Ecto neural progenitor cell (in vitro differentiated cells): ENCODE results near the gene RPS27L.
"Not testable (repeated sequence)": the region's sequence is repeated elsewhere in the genome, so short reads cannot be mapped to it uniquely, and the experiment has no call there.

ENCODE experiments used
- DNase-seq: peaks from one replicate; pipeline ENCODE4 v3.0.0-alpha.2; 2018; ENCODE audit warnings: low spot score

RPS27L gene

DNA sequence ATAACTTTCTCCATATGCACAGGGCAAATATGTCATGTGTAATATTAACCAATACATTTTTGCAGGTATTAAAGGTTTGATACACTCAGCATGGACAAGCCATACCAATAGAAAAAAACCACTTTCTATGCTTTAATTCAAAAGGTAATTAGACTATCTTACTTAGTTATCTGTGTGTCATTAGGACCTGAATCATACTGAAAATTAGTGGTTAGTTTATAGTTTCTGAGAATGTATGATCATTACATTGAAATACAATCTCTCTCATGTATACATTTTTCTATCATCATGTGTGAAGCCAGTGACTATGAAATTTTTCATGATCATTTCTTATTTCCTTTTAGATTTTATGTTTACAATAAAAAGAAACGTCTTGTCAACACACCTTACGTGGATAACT lies 16.3 kb downstream of the RPS27L start:
- no peak for DNase-seq

DNA sequence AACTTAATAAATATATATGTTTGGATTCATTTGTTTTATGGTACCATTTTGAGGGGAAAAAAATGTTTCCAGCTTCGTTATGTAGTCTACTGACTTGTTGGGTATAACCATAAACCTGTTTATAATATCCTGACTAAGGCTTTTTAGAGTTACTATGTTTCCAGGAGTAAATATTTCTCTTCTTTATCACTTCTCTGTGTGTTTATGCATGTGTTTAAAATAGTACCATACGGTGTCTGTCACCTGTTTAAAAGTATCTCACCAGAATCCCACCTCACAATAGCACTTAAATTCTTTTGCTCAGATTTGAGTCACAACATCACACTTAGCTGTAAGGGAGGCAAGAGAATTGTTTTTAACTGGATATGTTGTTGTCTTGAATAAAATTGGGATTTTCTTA lies 20.5 kb downstream of the RPS27L start:
- no peak for DNase-seq

DNA sequence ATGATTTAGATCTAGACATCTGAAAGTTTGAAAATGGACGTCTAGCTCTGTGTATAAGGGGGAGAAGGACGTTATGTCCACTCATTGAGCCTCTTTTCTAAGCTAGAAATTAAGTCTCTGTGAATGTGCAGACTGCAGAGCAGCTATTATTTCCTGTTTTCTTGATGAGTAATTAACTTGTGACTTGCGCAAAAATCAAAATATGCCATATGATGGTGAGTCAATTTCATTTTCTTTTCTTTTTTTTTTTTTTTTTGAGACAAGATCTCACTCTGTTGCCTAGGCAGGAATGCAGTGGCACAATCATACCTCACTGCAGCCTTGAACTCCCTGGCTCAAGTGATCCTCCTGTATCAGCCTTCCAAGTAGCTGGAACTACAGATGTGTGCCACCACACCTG lies 21.5 kb downstream of the RPS27L start:
- no peak for DNase-seq

DNA sequence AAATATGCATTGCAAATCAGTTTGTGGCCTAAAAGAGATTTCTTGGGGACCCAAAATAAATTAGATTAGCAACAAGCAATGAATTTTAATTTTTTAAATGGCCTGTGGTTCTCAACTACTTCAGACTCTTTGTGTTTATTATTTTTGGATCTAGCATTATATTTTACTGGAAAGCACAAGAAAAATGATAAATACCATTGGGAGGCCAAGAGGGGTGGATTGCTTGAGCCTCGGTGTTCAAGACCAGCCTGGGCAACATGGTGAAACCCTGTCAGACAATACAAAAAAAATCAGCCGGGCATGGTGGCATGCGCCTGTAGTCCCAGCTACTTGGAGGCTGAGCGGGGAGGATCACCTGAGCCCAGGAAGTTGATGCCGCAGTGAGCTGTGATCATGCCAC lies 22.0 kb downstream of the RPS27L start:
- no peak for DNase-seq

DNA sequence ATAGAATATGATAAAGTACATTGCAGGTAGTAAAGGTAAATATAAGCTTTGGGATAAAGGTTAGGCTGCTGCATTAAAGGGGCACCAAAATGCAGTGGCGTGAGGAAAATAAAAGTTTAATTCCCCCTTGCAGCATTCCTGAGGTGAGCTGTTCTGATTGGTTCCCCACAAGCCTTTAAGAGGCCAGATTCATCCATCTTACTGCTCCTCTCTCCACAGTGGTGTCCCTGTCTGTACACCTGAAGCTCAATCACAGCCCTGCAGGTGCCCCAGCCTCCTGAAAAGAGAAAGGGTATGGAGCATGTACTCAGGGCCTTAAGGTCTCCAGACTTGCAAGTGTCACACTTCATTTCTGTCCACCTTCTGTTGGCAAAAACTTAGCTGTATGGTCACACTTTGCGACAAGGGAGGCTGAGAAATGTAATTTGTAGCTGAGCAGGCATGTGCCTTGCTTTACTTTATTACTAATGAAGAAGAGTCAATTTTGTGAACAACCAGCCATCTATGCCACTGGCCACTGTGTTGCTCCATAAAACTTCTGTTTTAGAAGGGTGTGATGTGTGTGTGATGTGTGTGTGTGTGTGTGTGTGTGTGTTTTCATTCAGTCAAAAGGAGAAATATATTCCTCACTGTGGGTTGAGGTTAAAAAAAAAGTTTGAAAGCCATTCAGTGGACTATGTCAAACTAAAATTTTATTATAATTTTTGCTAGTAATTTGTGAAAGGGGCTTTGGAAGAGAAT lies 22.9 kb downstream of the RPS27L start:
- DNase-seq, result no peak

DNA sequence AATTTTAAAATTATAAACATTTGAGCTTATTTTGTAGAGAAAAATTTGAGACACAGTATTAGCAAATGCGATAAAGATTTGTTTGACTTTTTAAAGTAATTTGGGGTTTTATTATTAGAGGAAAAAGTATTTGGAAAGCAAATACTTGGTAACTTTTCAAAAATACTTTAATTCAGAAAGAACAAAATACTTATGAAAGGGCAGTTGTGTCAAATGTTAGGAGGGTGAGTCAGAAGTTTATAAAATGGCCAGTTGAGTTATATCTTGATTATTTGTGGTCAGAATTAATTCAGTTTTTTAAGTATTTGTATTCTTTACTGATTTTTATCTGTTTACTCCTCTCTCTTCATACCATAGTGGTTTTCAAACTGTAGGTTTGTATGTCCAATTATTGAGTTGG lies 23.5 kb downstream of the RPS27L start:
- DNase-seq, result no peak

DNA sequence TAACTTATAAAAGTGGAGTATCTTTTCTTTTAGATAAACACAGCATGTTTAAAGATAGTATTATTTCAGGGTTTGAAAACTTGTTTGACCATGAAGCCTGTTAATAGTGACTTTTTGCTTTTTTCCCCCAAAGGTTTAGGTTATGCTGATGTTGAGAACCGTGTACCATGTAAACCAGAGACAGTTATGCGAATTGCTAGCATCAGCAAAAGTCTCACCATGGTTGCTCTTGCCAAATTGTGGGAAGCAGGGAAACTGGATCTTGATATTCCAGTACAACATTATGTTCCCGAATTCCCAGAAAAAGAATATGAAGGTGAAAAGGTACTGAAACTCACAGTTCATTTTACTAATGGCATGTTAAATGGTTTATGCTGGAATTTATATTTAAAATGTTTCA lies 30.6 kb downstream of the RPS27L start:
- DNase-seq, result no peak

DNA sequence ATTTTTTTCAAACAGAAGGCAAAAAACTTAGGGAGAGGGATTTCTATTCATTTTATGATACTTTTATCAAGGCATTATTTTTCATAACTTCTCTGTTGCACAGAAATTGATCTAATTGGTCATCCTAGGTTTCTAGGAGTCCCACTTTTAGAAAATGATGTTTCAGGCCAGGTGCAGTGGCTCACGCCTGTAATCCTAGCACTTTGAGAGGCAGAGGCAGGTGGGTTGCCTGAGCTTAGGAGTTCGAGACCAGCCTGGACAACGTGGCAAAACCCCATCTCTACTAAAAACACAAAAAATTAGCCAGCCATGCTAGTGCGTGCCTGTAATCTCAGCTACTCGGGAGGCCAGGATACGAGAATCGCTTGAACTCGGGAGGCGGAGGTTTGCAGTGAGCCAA lies 32.8 kb downstream of the RPS27L start:
- no peak for DNase-seq

DNA sequence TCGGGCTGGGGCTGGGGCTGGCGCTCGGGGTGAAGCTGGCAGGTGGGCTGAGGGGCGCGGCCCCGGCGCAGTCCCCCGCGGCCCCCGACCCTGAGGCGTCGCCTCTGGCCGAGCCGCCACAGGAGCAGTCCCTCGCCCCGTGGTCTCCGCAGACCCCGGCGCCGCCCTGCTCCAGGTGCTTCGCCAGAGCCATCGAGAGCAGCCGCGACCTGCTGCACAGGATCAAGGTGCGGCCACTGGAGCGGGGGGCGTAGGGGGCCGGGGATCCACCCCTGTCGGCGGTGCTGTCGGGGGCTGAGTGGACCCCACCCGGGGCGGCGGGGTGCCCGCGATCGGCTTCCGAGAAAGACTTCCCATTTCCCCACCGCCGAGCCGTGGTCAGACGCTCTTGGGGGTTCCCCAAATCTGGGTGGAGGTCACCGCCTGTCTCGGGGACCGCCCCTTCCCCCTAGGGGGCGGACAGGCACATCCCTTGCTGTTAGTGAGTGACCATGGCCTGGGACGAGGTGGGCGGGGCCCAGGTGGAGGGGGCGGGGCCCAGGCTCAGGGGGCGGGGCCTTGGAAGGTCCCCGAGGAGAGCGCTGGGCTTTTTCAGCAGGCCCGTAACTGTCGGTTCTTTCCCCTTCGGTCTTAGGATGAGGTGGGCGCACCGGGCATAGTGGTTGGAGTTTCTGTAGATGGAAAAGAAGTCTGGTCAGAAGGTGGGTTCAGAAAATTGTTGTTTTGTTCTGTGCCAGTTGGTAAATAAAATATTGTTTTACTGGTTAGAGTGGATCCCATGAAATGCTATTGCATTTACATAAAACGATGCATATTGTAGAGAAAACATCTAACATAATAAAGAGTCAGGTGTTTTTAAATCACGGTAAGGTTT lies 35.0 kb downstream of the RPS27L start:
- peak; percentile 93 for DNase-seq

DNA sequence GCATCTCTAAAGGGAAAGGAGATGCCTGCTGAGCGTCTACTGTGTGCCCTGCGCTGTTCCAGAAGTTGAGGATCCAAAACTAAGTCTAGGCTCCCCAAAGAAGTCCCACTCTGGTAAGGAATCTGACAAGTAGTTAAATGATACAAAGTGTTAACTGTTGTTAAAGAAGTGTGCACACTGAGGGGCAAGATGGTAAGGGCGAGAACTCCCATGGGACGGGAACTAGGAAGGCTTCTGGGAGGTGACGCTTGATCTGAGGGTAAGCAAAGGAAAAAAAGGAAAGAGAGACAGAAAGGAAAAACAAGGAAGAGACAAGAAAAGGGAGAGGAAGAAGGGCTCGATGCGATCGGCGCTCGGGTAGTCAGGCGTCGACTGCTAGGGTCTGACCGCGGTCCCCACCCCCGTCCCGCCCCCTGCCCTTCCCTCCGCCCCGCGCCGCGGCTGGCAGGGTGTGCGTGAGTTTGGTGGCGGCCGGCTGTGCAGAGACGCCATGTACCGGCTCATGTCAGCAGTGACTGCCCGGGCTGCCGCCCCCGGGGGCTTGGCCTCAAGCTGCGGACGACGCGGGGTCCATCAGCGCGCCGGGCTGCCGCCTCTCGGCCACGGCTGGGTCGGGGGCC lies 35.8 kb downstream of the RPS27L start, which contains the start of gene LACTB:
LACTB (plus strand) TSS at position 480 of the 620 bp plus-strand sequence; CDS start at position 491, 11 bp downstream.
- peak; percentile 93 for DNase-seq

DNA sequence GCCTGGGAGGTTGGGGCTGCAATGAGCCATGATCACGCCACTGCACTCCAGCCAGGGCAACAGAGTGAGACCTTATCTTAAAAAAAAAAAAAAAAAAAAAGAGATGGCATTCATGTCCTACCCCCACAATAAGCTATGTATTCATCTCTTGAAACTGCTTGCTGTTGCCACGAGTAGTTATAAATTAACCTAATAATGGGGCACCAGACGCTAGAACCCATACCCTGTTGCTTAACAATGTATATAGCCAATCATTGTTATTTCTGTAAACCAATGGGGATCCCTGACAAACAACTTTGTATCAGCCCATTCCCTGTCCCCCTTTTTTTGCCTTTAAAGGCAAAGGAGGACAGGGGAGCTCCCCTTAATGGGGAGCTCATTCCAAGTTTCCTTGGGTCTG lies 38.4 kb downstream of the RPS27L start:
- DNase-seq, result no peak

DNA sequence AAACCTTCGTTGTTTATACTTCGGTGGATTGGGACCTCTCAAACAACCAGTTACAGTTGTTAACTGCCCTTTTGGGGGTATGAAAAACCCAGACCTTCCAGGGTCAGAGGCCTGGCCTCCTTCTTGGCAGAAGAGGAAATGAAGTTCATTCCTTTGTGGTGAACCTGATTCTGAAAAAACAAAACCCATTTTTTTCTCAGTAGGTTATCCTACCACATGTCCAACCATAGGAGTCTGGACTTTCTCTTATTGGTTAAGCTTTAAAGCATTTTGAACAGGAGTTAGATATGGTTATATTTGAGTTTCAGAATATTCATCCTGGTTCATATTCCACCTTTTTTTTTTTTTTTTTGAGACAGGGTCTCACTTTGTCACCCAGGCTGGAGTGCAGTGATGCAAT lies 42.8 kb downstream of the RPS27L start:
- no peak for DNase-seq

DNA sequence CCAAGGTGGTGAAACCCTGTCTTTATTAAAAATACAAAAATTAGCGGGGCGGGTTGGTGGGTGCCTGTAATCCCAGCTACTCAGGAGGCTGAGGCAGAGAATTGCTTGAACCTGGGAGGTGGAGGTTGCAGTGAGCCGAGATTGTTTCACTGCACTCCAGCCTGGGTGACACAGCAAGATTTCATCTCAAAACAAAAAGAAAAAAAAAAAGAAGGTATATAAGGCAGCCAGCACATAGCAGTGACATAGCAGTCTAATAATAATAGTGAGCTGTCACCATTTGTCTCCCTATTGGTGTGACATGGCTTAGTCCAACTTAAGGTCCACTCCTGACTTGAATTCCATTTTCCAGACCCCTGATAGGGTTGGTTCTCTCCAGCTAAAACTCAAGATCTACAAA lies 44.4 kb downstream of the RPS27L start:
- DNase-seq, result no peak

DNA sequence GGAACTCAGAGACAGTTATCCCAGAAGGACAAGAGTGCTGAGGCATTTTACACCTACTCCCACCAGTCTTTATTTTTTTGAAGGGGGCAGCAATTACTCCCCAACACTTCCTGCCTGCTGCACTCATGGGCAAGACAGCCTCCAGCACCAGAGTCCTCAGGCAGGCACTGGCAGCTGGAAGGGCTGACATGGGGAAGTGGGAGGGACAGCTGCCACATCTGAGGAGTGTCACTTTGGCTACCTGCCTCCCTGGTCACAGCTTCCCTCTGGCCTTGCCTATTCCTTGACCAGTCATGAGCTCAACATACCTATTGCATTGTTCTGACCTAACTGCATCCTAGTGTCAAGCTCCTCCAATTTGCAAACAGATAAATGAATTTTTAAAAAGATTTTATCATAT lies 45.8 kb downstream of the RPS27L start:
- DNase-seq, result no peak

DNA sequence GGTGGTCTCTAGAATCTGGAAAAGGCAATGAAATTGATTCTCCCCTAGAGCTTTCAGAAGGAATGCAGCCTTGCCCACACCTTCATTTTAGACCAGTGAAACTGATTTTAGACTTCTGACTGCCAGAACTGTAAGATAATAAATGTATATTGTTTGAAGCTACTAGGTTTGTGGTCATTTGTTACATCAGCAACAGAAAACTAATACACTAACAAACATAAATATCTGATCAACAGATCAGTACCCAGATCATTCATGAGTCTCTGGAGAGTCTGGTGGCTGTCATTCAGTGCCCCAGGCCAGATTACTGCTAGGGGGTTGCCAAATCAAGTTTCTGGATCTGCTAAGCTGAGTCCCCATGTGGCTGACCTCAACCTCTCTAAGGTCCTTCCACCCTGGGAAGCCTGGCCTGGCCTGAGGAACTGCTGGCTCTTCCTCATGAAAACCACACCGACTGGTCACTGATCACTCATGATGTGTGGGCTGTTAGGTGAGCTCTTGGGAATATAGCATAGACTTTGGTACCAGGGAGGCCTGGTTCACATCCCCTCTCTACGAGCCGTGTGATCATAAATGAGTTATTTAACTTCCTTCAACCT lies 46.8 kb downstream of the RPS27L start:
- DNase-seq, result no peak

DNA sequence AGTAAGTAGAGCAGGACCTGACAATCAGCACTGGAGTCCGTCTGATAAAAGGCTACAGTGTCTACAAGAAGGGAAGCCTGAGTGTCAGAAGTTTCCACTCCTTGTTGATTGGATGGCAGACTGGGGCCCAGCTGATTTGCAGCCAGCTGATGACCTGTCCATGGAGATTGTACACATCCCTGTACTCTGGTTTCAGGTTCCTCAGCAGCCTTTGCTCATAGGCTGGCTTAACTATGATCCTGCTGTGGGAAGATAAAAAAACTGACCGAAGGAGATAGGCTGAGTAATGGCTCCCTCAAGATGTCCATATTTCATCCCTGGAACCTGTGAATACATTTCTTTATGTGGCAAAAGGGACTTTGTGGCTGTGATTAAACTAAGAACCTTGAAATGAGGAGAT lies 47.4 kb downstream of the RPS27L start:
- no peak for DNase-seq

DNA sequence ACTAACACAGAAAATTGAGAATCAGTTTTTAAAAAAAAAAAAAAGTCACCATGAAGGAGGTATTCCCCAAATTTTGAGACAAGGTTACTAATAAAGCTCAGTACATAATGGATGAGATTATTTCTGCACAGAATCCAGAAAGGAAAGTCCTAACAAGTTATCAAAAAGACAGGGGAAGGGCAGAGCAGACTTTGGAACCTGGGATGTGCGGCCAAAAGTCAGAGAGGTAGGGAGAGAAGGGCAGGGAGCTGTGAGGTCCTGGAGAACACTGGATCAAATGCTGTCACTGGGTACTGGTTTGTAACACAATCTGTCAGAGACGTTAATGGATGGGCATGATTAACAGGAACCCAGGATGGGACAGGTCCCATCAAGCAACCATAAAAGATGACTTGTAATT lies 47.8 kb downstream of the RPS27L start:
- no peak for DNase-seq

DNA sequence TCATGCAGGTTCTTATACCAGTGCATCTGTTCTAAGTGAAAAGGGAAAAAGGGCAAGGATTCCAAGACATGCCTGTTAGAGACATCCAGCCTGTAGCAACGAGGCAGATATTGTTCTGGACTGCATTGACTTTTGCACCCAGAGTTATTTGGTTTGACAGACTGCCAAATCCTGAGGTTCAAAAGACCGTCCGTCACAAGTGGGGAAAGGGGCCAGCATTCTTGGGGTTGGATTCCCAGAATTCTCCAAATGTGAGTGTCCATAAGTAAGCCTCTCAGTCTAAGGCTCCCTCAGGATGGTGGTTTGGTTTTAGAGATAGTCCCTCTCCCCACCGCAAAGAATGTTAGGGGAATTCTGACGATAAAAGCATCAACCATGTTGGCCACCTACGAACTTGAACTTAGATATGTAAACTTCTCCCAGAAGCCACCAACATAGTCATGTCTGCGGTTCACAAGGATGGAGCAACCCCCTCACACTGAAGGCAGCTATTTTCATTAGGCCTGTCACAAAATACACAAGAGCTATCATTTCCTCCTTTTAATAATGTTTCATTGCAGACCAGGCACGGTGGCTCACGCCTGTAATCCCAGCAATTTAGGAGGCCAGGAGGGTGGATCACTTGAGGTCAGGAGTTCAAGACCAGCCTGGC lies 49.3 kb downstream of the RPS27L start:
- no peak for DNase-seq

DNA sequence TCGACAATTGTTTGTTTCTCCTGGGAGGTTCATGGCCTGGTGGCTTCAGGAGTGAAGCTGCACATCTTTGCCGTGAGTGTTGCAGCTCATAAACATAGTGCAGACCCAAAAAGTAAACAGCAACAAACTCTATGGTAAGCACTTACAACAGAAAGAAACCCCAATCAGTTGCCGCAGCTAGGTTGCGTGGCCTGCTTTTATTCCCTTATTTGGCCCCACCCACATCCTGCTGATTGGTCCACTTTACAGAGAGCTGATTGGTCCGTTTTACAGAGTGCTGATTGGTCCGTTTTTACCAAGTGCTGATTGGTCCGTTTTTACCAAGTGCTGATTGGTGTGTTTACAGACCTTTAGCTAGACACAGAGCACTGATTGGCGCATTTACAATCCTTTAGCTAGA lies 51.9 kb downstream of the RPS27L start:
- not testable (repeated sequence) for DNase-seq

DNA sequence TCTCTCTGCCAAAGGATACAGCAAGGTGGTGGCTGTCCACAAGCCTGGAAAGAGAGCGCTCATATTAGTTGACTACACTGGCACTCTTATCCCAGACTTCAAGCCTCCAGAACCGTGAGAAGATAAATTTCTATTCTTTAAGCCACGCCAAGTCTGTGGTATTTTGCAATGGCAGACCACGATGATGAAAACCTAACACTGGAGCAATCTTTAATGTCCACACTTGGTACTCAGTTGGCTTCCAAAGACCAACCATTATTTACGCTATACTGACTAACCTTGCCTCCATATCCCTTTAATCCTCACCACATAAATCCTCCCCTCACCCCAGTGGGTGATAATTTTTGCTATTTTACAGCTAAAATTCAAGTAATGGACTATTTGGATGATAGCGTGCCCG lies 52.5 kb downstream of the RPS27L start:
- DNase-seq, result no peak

DNA sequence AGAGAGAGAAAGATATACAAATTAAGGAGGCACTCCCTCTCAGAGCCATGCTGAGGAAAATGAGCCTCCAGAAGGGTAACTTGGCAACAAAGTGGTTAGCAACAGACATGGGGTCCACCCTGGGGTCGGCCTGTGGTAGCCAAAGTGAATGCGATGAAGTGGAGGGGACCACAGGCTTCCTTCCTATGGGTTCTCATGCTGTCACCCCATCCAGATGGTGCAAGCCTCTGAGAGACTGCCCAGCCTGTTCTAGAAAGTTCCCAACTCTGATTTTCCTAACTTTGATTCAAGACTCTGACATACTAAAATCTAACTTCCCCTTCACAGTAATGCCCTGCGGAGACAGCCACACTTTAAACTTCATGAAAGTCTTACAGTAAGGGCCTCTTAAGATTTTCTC lies 53.9 kb downstream of the RPS27L start:
- no peak for DNase-seq

DNA sequence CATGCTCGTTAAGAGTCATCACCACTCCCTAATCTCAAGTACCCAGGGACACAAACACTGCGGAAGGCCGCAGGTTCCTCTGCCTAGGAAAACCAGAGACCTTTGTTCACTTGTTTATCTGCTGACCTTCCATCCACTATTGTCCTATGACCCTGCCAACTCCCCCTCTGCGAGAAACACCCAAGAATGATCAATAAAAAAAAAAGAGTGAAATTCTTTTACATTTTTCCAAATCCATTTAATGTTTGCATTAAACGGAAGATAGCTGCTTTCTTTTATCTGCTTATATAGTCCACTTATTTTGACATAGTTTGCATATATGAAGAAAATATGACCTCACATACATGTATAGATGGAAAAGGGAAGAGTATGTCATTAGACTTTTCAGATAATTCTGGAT lies 57.7 kb downstream of the RPS27L start:
- DNase-seq, result not testable (repeated sequence)
